Osteoblast (primary cell): ENCODE results near the gene GUCA1A. TPM values are rescaled to one million over a fixed set of nuclear protein-coding genes. Genes with fewer than 3 reads are reported as not detected.
"Not testable (repeated sequence)": the region's sequence is repeated elsewhere in the genome, so short reads cannot be mapped to it uniquely, and the experiment has no call there.

Source experiments
- DNase-seq: peaks from one replicate; pipeline ENCODE4 v3.0.0; 2011; ENCODE audit warnings: low spot score, mixed read lengths; ENCODE audit not compliant: insufficient read length; ENCODE audit errors: missing footprints
- H2AFZ ChIP-seq: 2 replicates; pipeline ENCODE4 v1.6.0; 2011; ENCODE audit warnings: mild to moderate bottlenecking, low read length
- H3K27ac ChIP-seq: 2 replicates; pipeline ENCODE4 v1.5.1; 2011; ENCODE audit warnings: mild to moderate bottlenecking, low read depth, low read length, moderate library complexity
- H3K27me3 ChIP-seq: 2 replicates; pipeline ENCODE4 v1.6.0; 2012; ENCODE audit warnings: mild to moderate bottlenecking, control low read depth, inconsistent platforms, low read length, moderate library complexity; ENCODE audit not compliant: insufficient read depth
- H3K36me3 ChIP-seq: 2 replicates; pipeline ENCODE4 v1.5.1; 2011; ENCODE audit warnings: mild to moderate bottlenecking, low read length, control low read depth, moderate library complexity; ENCODE audit not compliant: insufficient read depth
- H3K4me1 ChIP-seq: 2 replicates; pipeline ENCODE4 v1.5.1; 2011; ENCODE audit warnings: mild to moderate bottlenecking, low read length, control low read depth, moderate library complexity; ENCODE audit not compliant: insufficient read depth
- H3K4me2 ChIP-seq: 2 replicates; pipeline ENCODE4 v1.6.0; 2011; ENCODE audit warnings: mild to moderate bottlenecking, low read length; ENCODE audit not compliant: insufficient read depth
- H3K4me3 ChIP-seq: fragments of 200-600 bp; sonication (generic); 3 replicates; pipeline ENCODE4 v1.5.1; 2012; ENCODE audit warnings: mild to moderate bottlenecking, low read length, inconsistent platforms; ENCODE audit not compliant: insufficient read depth
- H3K79me2 ChIP-seq: 2 replicates; pipeline ENCODE4 v1.6.0; 2012; ENCODE audit warnings: mild to moderate bottlenecking, low read length, control low read depth, inconsistent platforms; ENCODE audit not compliant: insufficient read depth
- H3K9me3 ChIP-seq: 2 replicates; pipeline ENCODE4 v1.5.1; 2011; ENCODE audit warnings: low read depth, low read length, control low read depth
- H4K20me1 ChIP-seq: 2 replicates; pipeline ENCODE4 v1.6.0; 2012; ENCODE audit warnings: mild to moderate bottlenecking, low read length, control low read depth; ENCODE audit not compliant: insufficient read depth
- total RNA-seq: library from RNA; depleted of rRNA; stranded (reverse); fragments of >200 nt; gene quantifications from 2 replicates; pipeline ENCODE4 v1.2.3, GENCODE V29; 2012
- TF ChIP-seq, protein P1 (sequence below): IDR thresholded peaks from 2 replicates; pipeline ENCODE4 v1.5.1; 2011; ENCODE audit warnings: mild to moderate bottlenecking, low read depth, low read length, moderate library complexity; ENCODE audit errors: extremely low read depth

Gene GUCA1A
- total RNA-seq, 1 donor, result not detected

DNA sequence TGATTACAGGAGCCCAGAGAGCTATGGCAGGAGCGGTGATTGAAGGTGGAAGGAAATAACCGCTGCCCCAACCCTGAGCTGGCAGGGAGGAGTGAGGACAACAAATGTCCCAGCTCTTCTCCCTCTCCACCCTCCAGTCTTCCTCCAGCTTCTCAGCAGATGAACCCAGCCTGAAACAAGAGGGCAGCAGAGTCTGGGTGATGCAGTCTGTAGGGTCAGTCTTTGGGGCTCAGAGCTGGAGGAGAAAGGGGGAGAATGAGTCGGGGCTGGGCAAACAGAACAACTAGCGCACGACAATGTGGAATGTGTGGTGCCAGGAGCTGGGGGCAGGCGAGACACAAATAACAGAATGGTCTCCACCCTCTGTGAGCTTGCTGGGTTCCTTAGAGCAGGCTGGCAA is 4.5 kb upstream of the GUCA1A start:
- H3K4me2 ChIP-seq, result no peak overlapping the region
- H3K27me3 ChIP-seq, result no peaks in the 10 kb centered on the region
- no peak overlapping the region for H3K4me3 ChIP-seq
- H3K9me3 ChIP-seq, result no peaks in the 10 kb centered on the region
- no peaks in the 10 kb centered on the region for H4K20me1 ChIP-seq
- H3K27ac ChIP-seq, result no peak overlapping the region
- H2AFZ ChIP-seq, result no peak overlapping the region
- peaks cover 9% of the 10 kb centered on the region for H3K4me1 ChIP-seq
- TF ChIP-seq, protein P1, sequence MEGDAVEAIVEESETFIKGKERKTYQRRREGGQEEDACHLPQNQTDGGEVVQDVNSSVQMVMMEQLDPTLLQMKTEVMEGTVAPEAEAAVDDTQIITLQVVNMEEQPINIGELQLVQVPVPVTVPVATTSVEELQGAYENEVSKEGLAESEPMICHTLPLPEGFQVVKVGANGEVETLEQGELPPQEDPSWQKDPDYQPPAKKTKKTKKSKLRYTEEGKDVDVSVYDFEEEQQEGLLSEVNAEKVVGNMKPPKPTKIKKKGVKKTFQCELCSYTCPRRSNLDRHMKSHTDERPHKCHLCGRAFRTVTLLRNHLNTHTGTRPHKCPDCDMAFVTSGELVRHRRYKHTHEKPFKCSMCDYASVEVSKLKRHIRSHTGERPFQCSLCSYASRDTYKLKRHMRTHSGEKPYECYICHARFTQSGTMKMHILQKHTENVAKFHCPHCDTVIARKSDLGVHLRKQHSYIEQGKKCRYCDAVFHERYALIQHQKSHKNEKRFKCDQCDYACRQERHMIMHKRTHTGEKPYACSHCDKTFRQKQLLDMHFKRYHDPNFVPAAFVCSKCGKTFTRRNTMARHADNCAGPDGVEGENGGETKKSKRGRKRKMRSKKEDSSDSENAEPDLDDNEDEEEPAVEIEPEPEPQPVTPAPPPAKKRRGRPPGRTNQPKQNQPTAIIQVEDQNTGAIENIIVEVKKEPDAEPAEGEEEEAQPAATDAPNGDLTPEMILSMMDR, result no peak
- no peak for DNase-seq
- H3K36me3 ChIP-seq, result no peaks in the 10 kb centered on the region
- no peaks in the 10 kb centered on the region for H3K79me2 ChIP-seq

DNA sequence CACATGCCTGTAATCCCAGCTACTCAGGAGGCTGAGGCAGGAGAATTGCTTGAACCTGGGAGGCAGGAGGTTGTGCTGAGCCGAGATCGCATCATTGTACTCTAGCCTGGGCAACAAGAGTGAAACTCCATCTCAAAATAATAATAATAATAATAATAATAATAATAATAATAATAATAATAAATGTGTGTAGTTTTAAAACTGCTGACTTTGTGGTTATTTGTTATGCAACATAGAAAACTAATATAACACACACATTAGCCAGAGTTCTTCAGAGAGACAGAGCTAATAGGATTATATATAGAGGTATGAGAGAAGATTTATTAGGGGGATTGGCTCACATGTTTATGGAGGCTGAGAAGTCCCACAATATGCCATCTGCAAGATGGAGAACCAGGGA is 3.4 kb upstream of the GUCA1A start:
- not testable (repeated sequence) for H3K4me3 ChIP-seq, H3K9me3 ChIP-seq, H2AFZ ChIP-seq, H3K36me3 ChIP-seq, H3K4me1 ChIP-seq, H3K27ac ChIP-seq, DNase-seq, H3K79me2 ChIP-seq, H3K4me2 ChIP-seq, H4K20me1 ChIP-seq, H3K27me3 ChIP-seq

DNA sequence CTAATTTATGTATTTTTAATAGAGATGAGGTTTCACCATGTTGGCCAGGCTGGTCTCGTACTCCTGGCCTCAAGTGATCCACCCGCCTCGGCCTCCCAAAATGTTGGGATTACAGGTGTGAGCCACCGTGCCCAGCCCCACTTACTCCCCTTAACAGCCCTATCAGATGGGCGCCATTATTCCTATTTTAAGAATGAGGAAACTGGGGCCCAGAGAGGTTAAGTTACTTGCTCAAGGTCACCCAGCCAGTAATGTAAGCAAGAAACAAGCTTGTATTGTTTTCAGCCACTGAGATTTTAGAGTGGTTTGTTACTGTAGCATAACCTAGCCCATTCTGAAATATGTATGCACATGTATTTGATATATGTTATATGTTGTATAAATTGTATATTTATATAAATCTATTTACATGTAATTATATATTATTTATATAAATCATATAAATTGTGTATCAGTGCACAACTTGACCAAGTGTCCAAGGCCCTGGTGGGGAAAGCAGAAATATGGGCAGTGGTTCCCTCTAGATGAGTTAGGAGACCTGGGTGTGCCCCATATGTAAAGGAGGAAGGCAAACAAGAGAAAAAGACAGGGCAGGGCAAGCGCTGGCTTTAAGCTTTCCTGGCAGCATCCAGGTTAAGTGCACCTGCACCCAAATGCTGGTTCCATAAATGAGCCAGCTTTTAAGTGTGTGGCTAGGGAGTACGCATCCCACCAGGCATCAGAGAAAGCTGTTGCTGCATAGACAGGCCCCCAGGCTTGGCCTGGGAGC is 1.2 kb upstream of the GUCA1A start:
- TF ChIP-seq, protein P1, result no peak
- H2AFZ ChIP-seq, result no peak overlapping the region
- H3K4me2 ChIP-seq, result no peak overlapping the region
- no peaks in the 10 kb centered on the region for H3K27me3 ChIP-seq
- H3K9me3 ChIP-seq, result no peaks in the 10 kb centered on the region
- DNase-seq, result no peak
- no peaks in the 10 kb centered on the region for H4K20me1 ChIP-seq
- no peaks in the 10 kb centered on the region for H3K79me2 ChIP-seq
- no peaks in the 10 kb centered on the region for H3K4me1 ChIP-seq
- H3K36me3 ChIP-seq, result no peaks in the 10 kb centered on the region
- no peak overlapping the region for H3K4me3 ChIP-seq
- H3K27ac ChIP-seq, result no peak overlapping the region

DNA sequence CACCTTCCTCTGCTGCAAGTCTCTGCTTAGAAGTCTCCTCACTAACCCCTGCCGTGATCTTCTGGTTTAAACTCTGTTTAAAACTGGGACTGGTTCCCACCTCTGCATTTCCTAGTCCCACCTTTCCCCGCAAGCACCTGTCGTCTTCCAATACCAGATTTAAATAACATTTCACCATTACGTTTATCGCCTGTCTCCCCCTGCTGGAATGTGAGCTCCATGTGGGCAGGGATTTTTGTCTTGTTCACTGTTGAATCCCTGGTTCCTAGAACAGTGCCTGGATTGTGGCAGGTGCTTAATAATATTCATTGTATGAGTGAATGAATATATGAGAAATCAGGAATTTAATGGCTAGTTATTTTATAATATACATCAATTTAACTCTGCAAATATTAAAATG is 2.7 kb downstream of the GUCA1A start:
- Histone ChIP-seq H3K4me1 (no peaks in the 10 kb centered on the region), H4K20me1 (no peaks in the 10 kb centered on the region), H3K36me3 (no peaks in the 10 kb centered on the region), H3K4me3 (no peak overlapping the region), H3K4me2 (no peak overlapping the region), H3K9me3 (no peaks in the 10 kb centered on the region), H3K27me3 (no peaks in the 10 kb centered on the region), H2AFZ (no peak overlapping the region), H3K27ac (no peak overlapping the region), H3K79me2 (no peaks in the 10 kb centered on the region)
- DNase-seq, result no peak
- TF ChIP-seq, protein P1, result peak; percentile 50
